Gastrocnemius medialis (tissue), 4 donors: Measurements from ENCODE around the gene APPBP2.

Source experiments
- POLR2A ChIP-seq, 2 donors: fragments of 450-650 bp; IDR thresholded peaks; one replicate each; pipeline ENCODE4 v1.6.1; 2017; ENCODE audit warnings: antibody characterized with exemption in 2 of 2, mild to moderate bottlenecking in 2 of 2, moderate library complexity in 2 of 2
- TF ChIP-seq, protein P1 (sequence below), 5 experiments: fragments of 450-650 bp in 3 of 5; fragments of 200-600 bp in 2 of 5; sonication (generic) in 2 of 5; IDR thresholded peaks in 4 of 5; conservative IDR thresholded peaks in 1 of 5; 1 replicate in 4 of 5; 2 replicates in 1 of 5; pipeline ENCODE4 v1.5.1; 2016 to 2019; ENCODE audit warnings: antibody characterized with exemption in 5 of 5, mild to moderate bottlenecking in 3 of 5, moderate library complexity in 3 of 5

DNA sequence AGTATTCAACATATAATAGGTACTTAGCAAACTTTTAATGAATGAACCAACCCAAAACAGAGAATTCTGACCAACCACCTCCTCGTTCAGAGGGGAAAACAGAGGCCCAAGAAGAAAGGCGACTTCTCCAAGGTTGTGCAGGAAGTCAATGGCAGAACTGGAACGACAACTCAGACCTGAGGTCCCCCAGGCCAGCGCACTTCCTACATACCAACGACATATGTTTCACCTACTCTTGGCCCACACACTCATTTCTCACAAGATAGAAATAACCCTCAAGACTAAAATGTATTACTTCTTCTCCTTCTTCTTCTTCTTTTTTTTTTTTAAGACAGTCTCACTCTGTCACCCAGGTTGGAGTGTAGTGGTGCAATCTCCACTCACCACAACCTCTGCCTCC, 89.4 kb downstream of the APPBP2 start:
- TF ChIP-seq, protein P1, sequence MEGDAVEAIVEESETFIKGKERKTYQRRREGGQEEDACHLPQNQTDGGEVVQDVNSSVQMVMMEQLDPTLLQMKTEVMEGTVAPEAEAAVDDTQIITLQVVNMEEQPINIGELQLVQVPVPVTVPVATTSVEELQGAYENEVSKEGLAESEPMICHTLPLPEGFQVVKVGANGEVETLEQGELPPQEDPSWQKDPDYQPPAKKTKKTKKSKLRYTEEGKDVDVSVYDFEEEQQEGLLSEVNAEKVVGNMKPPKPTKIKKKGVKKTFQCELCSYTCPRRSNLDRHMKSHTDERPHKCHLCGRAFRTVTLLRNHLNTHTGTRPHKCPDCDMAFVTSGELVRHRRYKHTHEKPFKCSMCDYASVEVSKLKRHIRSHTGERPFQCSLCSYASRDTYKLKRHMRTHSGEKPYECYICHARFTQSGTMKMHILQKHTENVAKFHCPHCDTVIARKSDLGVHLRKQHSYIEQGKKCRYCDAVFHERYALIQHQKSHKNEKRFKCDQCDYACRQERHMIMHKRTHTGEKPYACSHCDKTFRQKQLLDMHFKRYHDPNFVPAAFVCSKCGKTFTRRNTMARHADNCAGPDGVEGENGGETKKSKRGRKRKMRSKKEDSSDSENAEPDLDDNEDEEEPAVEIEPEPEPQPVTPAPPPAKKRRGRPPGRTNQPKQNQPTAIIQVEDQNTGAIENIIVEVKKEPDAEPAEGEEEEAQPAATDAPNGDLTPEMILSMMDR (IDR thresholded peaks at IDR 0.05 in 4 of 5, conservative IDR thresholded peaks at IDR 0.05 in 1 of 5), result no peak
- TF ChIP-seq POLR2A (IDR thresholded peaks at IDR 0.05), result no peak
